GM12878 (cell line): ENCODE measurements around the gene PEX6. TPM values are rescaled to one million over a fixed set of nuclear protein-coding genes. Genes with fewer than 3 reads are reported as not detected.

Experiments
- ATAC-seq: fragments of 200-7000 bp; cut with Tn5 transposase; 3 replicates; pipeline ENCODE4 v1.9.1; 2020; ENCODE audit warnings: mild to moderate bottlenecking, moderate library complexity
- BruUV-seq: library from RNA; stranded (reverse); fragments of 400-500 nt; replicated peaks from 2 replicates; lab custom pipeline; 2021; lab: Mats Ljungman, UMichigan
- CTCF ChIA-PET: fragments of 300-600 bp; sonication (Branson Sonifier 250); formaldehyde crosslinking; extraction: SDS; loops from one replicate; lab custom pipeline; 2021; ENCODE audit warnings: inconsistent platforms; lab: Yijun Ruan, JAX
- POLR2A ChIA-PET: fragments of 350-600 bp; formaldehyde crosslinking; extraction: SDS; loops from one replicate; lab custom pipeline; 2021; ENCODE audit warnings: inconsistent platforms; lab: Charles Lee
- RAD21 ChIA-PET: fragments of 300-600 bp; sonication (Branson Sonifier 250); formaldehyde crosslinking; loops from one replicate; lab custom pipeline; 2023; ENCODE audit warnings: antibody characterized with exemption; ENCODE audit not compliant: unreplicated experiment; lab: Charles Lee
- SMC1A ChIA-PET: fragments of 300-600 bp; sonication (Branson Sonifier 250); formaldehyde crosslinking; loops from one replicate; lab custom pipeline; 2023; ENCODE audit not compliant: unreplicated experiment, uncharacterized antibody; lab: Charles Lee
- DNase-seq: peaks from one replicate; pipeline ENCODE4 v3.0.0-alpha.2; 2011; ENCODE audit warnings: low read depth, low spot score
- FAIRE-seq: peaks from 3 replicates; lab custom pipeline; 2011; peaks lifted over from hg19 to GRCh38; lab: Jason Lieb, UNC
- H2AFZ ChIP-seq: 2 replicates; pipeline ENCODE4 v1.6.0; 2011; ENCODE audit warnings: low read depth, low read length, control low read depth; ENCODE audit not compliant: control insufficient read depth
- H3K27ac ChIP-seq: 2 replicates; pipeline ENCODE4 v1.5.1; 2011; ENCODE audit warnings: control low read depth; ENCODE audit not compliant: control insufficient read depth, insufficient read depth
- H3K27me3 ChIP-seq, 2 experiments: replicated peaks in 1 of 2; 2 replicates each; pipeline versions ENCODE4 v1.6.0 to v1.6.1; 2011; ENCODE audit warnings: low read length in 1 of 2; ENCODE audit not compliant: control insufficient read depth in 2 of 2, insufficient read depth in 2 of 2
- H3K36me3 ChIP-seq, 2 experiments: 2 replicates each; pipeline ENCODE4 v1.5.1; 2011; ENCODE audit warnings: low read length in 1 of 2; ENCODE audit not compliant: control insufficient read depth in 2 of 2, insufficient read depth in 2 of 2
- H3K4me1 ChIP-seq: 2 replicates; pipeline ENCODE4 v1.6.1; 2011; ENCODE audit warnings: mild to moderate bottlenecking, low read length, moderate library complexity, mixed read lengths; ENCODE audit not compliant: control insufficient read depth, insufficient read depth
- H3K4me2 ChIP-seq: 2 replicates; pipeline ENCODE4 v1.6.0; 2011; ENCODE audit warnings: control low read depth; ENCODE audit not compliant: control insufficient read depth, insufficient read depth
- H3K4me3 ChIP-seq: fragments of 200-600 bp; sonication (generic); 2 replicates; pipeline ENCODE4 v1.5.1; 2016
- H3K79me2 ChIP-seq: 2 replicates; pipeline ENCODE4 v1.6.0; 2011; ENCODE audit warnings: low read length; ENCODE audit not compliant: control insufficient read depth, insufficient read depth
- H3K9ac ChIP-seq: 2 replicates; pipeline ENCODE4 v1.8.0; 2011; ENCODE audit warnings: low read length, control low read depth, mixed read lengths; ENCODE audit not compliant: control insufficient read depth, insufficient read depth
- H3K9me3 ChIP-seq: replicated peaks from 3 replicates; pipeline ENCODE4 v1.5.1; 2011; ENCODE audit warnings: mild to moderate bottlenecking, low read length; ENCODE audit not compliant: control insufficient read depth, insufficient read depth
- H4K20me1 ChIP-seq: 2 replicates; pipeline ENCODE4 v1.6.0; 2011; ENCODE audit not compliant: control insufficient read depth, insufficient read depth
- CREM ChIP-seq: IDR thresholded peaks from 2 replicates; pipeline ENCODE4 v1.6.1; 2014; ENCODE audit warnings: antibody characterized with exemption, low read depth
- EGR1 ChIP-seq, 2 experiments: IDR thresholded peaks; 1 replicate in 1 of 2; 2 replicates in 1 of 2; pipeline ENCODE4 v1.6.1; 2011 to 2012; ENCODE audit warnings: low read depth in 2 of 2, low read length in 2 of 2, borderline replicate concordance in 1 of 2, mild to moderate bottlenecking in 1 of 2, moderate library complexity in 1 of 2
- HCFC1 ChIP-seq: fragments of 150-350 bp; IDR thresholded peaks from 2 replicates; pipeline ENCODE4 v1.6.1; 2014; ENCODE audit warnings: low read length
- IRF4 ChIP-seq: IDR thresholded peaks from 2 replicates; pipeline ENCODE4 v1.6.1; 2011; ENCODE audit warnings: low read depth, low read length
- NBN ChIP-seq: fragments of 450-650 bp; IDR thresholded peaks from 2 replicates; pipeline ENCODE4 v1.6.1; 2016
- NFYA ChIP-seq: IDR thresholded peaks from 2 replicates; pipeline ENCODE4 v1.6.1; 2011; ENCODE audit warnings: low read depth, mild to moderate bottlenecking, low read length, improper control_type of control experiment, borderline replicate concordance
- PAX8 ChIP-seq: fragments of 450-650 bp; IDR thresholded peaks from 2 replicates; pipeline ENCODE4 v1.6.1; 2017; ENCODE audit warnings: mild to moderate bottlenecking, moderate library complexity
- RELA ChIP-seq: fragments of 450-650 bp; IDR thresholded peaks from 2 replicates; pipeline ENCODE4 v1.8.0; 2014; ENCODE audit warnings: borderline replicate concordance; ENCODE audit not compliant: partially characterized antibody
- SMARCA5 ChIP-seq: fragments of 450-650 bp; IDR thresholded peaks from 2 replicates; pipeline ENCODE4 v1.6.1; 2017; ENCODE audit warnings: mild to moderate bottlenecking
- SREBF2 ChIP-seq: IDR thresholded peaks from 2 replicates; pipeline ENCODE4 v1.6.1; 2012; ENCODE audit warnings: mild to moderate bottlenecking, low read length
- TAF1 ChIP-seq: IDR thresholded peaks from 2 replicates; pipeline ENCODE4 v1.6.1; 2011; ENCODE audit warnings: mild to moderate bottlenecking, low read depth, low read length, borderline replicate concordance
- YBX1 ChIP-seq: fragments of 450-650 bp; IDR thresholded peaks from 2 replicates; pipeline ENCODE4 v1.6.1; 2016; ENCODE audit warnings: antibody characterized with exemption
- ZNF217 ChIP-seq: fragments of 450-650 bp; IDR thresholded peaks from 2 replicates; pipeline ENCODE4 v1.6.1; 2017; ENCODE audit warnings: antibody characterized with exemption, mild to moderate bottlenecking
- ZSCAN29 ChIP-seq: fragments of 450-650 bp; IDR thresholded peaks from 2 replicates; pipeline ENCODE4 v1.6.1; 2017; ENCODE audit warnings: mild to moderate bottlenecking, moderate library complexity
- WGBS: methylation state at CpG from one replicate; pipeline ENCODE4 v1.1.6; 2016; ENCODE audit warnings: low lambda C conversion rate; ENCODE audit not compliant: insufficient replicate concordance, insufficient coverage; ENCODE audit errors: missing lambda C conversion rate; 5-methylcytosine and 5-hydroxymethylcytosine counted together
- in situ Hi-C: fragments of 300-500 bp; cut with MboI; formaldehyde crosslinking; loops from 9 replicates; pipeline ENCODE4 v1.14.3; 2018; ENCODE audit warnings: mixed read lengths
- intact Hi-C: fragments of 100-400 bp; cut with micrococcal nuclease; formaldehyde crosslinking; loops from one replicate; pipeline ENCODE4 v1.14.2; 2022; ENCODE audit not compliant: unreplicated experiment
- polyA plus RNA-seq, 11 experiments: library from polyadenylated mRNA; depleted of rRNA in 4 of 11; unstranded in 6 of 11; stranded (reverse) in 5 of 11; fragments of >200 nt; fragmentation: Nextera tagmentation in 4 of 11; fragmentation: Illumina TruSeq in 1 of 11; extraction: Ambion mirVana in 4 of 11; extraction: Trizol in 1 of 11; gene quantifications; 1 replicate in 1 of 11; 2 replicates in 10 of 11; pipeline versions ENCODE4 v1.2.1 to v1.2.3, GENCODE V29; 2011 to 2016; ENCODE audit warnings: inconsistent platforms in 2 of 11, missing spikeins in 2 of 11, low read depth in 1 of 11
- total RNA-seq, 4 experiments: library from RNA; depleted of rRNA in 3 of 4; stranded (reverse); fragments of >200 nt in 3 of 4; fragmentation: Illumina TruSeq in 1 of 4; extraction: Trizol in 1 of 4; gene quantifications; 2 replicates each; pipeline versions ENCODE4 v1.2.1 to v1.2.3, GENCODE V29; 2013 to 2021
- TF ChIP-seq, protein P1 (sequence below): IDR thresholded peaks from 2 replicates; pipeline ENCODE4 v1.6.1; 2012; ENCODE audit warnings: low read length, inconsistent platforms
- TF ChIP-seq, protein P2 (sequence below): fragments of 450-650 bp; IDR thresholded peaks from 2 replicates; pipeline ENCODE4 v1.6.1; 2017; ENCODE audit warnings: low read depth, mild to moderate bottlenecking, moderate library complexity
- TF ChIP-seq, protein P3 (sequence below): IDR thresholded peaks from 2 replicates; pipeline ENCODE4 v1.6.1; 2011; ENCODE audit warnings: mild to moderate bottlenecking, low read depth, low read length, moderate library complexity; ENCODE audit not compliant: insufficient replicate concordance

The PEX6 gene
- total and polyA plus RNA-seq, 10 of the 15 experiments (the other 5 are each of a cell fraction or from before 2014, with no cell fraction given): 0.39 to 21.1 (median 7.8) TPM

DNA sequence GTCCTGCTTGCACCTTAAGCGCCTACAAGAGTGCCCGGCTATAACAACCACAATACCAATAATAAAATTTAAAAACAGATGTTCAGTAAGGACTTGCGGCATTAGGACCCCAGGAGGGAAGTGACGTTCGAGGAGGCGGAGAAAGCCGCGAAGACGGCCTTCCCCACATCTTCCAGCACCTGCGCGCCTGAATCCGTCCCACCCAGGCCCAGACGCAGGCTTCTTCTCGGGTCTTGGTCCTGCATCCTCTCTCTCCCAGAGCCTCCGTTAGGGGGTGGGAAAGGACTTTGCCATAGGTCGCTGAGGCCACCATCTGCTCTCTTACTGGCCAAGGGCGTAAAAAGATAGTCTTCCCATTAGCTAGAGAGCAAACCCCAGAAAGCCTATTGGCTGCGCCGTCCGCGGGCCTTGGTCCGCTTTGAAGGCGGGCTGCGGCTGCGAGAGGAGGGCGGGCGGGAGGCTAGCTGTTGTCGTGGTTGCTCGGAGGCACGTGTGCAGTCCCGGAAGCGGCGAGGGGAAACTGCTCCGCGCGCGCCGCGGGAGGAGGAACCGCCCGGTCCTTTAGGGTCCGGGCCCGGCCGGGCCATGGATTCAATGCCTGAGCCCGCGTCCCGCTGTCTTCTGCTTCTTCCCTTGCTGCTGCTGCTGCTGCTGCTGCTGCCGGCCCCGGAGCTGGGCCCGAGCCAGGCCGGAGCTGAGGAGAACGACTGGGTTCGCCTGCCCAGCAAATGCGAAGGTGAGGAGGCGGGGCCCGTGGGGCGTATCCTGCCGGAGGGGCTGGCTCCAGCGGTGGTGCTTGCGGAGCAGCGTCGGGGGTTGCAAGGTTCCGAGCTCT lies 49.8 kb downstream of the PEX6 start, which contains the start of gene CNPY3:
CNPY3 (plus strand) TSS at position 495 of the 835 bp plus-strand sequence; CDS start at position 586, 91 bp downstream.
- TSS peak; percentile 73 for BruUV-seq
- Histone ChIP-seq H3K4me3 (peak within 1 kb of the TSS; percentile 93), H4K20me1 (peaks cover under 1% of the 10 kb centered on the region), H3K9ac (peak within 1 kb of the TSS; percentile 91), H3K9me3 (no peaks in the 10 kb centered on the region), H3K27ac (peak within 1 kb of the TSS; percentile 96), H3K27me3 (no peaks in the 10 kb centered on the region), H3K4me2 (peak within 1 kb of the TSS; percentile 95), H3K4me1 (peaks cover 17% of the 10 kb centered on the region), H3K79me2 (peaks cover 40% of the 10 kb centered on the region), H3K36me3 (peaks cover 1 to 13% of the 10 kb centered on the region in 2 experiments), H2AFZ (peak within 1 kb of the TSS; percentile 87)
- ChIA-PET RAD21 (interaction anchor here (0.5 to 3.8 kb wide), 15 partner anchors 19 to 455 kb away, joined by 3 to 31 read pairs (median 3); partner anchors contain the start of genes CUL7, KLC4, KLHDC3 and MEA1), SMC1A (interaction anchor here (0.6 to 3.2 kb wide), 16 partner anchors 10 to 359 kb away, joined by 3 to 13 read pairs (median 3); partner anchors contain the start of genes KLHDC3, MEA1, PEX6 and PPP2R5D), POLR2A (interaction anchor here (0.5 to 3.1 kb wide), 28 partner anchors 14 to 701 kb away, joined by 3 to 32 read pairs (median 5); partner anchors contain the start of genes CUL7, KLC4, KLHDC3 and MEA1), CTCF (interaction anchor here (0.6 to 2.3 kb wide), 11 partner anchors 13 to 454 kb away, joined by 3 to 9 read pairs (median 3); partner anchors contain the start of genes CUL7, PPP2R5D and PTCRA)
- DNase-seq: peak; percentile 98
- in situ Hi-C loops (no loop called here), intact Hi-C loops (no loop called here)
- ATAC-seq: peak; percentile 88
- FAIRE-seq: peak; percentile 98
- WGBS: under 1% methylated on average over 63 of the region's 63 CpGs
- no peak for TF ChIP-seq YBX1
- TF ChIP-seq IRF4: no peak
- TF ChIP-seq RELA: no peak
- TF ChIP-seq, protein P1, sequence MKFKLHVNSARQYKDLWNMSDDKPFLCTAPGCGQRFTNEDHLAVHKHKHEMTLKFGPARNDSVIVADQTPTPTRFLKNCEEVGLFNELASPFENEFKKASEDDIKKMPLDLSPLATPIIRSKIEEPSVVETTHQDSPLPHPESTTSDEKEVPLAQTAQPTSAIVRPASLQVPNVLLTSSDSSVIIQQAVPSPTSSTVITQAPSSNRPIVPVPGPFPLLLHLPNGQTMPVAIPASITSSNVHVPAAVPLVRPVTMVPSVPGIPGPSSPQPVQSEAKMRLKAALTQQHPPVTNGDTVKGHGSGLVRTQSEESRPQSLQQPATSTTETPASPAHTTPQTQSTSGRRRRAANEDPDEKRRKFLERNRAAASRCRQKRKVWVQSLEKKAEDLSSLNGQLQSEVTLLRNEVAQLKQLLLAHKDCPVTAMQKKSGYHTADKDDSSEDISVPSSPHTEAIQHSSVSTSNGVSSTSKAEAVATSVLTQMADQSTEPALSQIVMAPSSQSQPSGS: no peak
- TF ChIP-seq, protein P2, sequence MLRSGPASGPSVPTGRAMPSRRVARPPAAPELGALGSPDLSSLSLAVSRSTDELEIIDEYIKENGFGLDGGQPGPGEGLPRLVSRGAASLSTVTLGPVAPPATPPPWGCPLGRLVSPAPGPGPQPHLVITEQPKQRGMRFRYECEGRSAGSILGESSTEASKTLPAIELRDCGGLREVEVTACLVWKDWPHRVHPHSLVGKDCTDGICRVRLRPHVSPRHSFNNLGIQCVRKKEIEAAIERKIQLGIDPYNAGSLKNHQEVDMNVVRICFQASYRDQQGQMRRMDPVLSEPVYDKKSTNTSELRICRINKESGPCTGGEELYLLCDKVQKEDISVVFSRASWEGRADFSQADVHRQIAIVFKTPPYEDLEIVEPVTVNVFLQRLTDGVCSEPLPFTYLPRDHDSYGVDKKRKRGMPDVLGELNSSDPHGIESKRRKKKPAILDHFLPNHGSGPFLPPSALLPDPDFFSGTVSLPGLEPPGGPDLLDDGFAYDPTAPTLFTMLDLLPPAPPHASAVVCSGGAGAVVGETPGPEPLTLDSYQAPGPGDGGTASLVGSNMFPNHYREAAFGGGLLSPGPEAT: peak; percentile 45; the same call in 1 of the 2 replicates
- TF ChIP-seq NFYA: peak; percentile 98
- TF ChIP-seq SREBF2: no peak
- peak; percentile 65 for TF ChIP-seq TAF1
- TF ChIP-seq SMARCA5: no peak
- TF ChIP-seq, protein P3, sequence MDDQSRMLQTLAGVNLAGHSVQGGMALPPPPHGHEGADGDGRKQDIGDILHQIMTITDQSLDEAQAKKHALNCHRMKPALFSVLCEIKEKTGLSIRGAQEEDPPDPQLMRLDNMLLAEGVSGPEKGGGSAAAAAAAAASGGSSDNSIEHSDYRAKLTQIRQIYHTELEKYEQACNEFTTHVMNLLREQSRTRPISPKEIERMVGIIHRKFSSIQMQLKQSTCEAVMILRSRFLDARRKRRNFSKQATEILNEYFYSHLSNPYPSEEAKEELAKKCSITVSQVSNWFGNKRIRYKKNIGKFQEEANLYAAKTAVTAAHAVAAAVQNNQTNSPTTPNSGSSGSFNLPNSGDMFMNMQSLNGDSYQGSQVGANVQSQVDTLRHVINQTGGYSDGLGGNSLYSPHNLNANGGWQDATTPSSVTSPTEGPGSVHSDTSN: no peak
- TF ChIP-seq PAX8: no peak
- peak; percentile 48; the same call in 1 of the 2 replicates for TF ChIP-seq HCFC1
- 0 out of 3 replicates have a peak, but pooled peaks of 1 of the 2 experiments have one; percentile 41 for TF ChIP-seq EGR1 (IDR thresholded peaks at IDR 0.05; ENCODE audit: borderline replicate concordance in 1 of 2, low read depth in 2 of 2, low read length in 2 of 2)
- TF ChIP-seq ZNF217: no peak
- TF ChIP-seq CREM: peak; percentile 77; the same call in 1 of the 2 replicates
- no peak for TF ChIP-seq NBN
- TF ChIP-seq ZSCAN29: no peak
